ENCODE measurements around the gene ABCA13. TPM values are rescaled to one million over a fixed set of nuclear protein-coding genes. Genes with fewer than 3 reads are reported as not detected.
A peak's percentile ranks its signal among the peaks of the same experiment; 100 is the strongest.
"Not testable (repeated sequence)": the region's sequence is repeated elsewhere in the genome, so short reads cannot be mapped to it uniquely, and the experiment has no call there.

The ABCA13 gene, protein sequence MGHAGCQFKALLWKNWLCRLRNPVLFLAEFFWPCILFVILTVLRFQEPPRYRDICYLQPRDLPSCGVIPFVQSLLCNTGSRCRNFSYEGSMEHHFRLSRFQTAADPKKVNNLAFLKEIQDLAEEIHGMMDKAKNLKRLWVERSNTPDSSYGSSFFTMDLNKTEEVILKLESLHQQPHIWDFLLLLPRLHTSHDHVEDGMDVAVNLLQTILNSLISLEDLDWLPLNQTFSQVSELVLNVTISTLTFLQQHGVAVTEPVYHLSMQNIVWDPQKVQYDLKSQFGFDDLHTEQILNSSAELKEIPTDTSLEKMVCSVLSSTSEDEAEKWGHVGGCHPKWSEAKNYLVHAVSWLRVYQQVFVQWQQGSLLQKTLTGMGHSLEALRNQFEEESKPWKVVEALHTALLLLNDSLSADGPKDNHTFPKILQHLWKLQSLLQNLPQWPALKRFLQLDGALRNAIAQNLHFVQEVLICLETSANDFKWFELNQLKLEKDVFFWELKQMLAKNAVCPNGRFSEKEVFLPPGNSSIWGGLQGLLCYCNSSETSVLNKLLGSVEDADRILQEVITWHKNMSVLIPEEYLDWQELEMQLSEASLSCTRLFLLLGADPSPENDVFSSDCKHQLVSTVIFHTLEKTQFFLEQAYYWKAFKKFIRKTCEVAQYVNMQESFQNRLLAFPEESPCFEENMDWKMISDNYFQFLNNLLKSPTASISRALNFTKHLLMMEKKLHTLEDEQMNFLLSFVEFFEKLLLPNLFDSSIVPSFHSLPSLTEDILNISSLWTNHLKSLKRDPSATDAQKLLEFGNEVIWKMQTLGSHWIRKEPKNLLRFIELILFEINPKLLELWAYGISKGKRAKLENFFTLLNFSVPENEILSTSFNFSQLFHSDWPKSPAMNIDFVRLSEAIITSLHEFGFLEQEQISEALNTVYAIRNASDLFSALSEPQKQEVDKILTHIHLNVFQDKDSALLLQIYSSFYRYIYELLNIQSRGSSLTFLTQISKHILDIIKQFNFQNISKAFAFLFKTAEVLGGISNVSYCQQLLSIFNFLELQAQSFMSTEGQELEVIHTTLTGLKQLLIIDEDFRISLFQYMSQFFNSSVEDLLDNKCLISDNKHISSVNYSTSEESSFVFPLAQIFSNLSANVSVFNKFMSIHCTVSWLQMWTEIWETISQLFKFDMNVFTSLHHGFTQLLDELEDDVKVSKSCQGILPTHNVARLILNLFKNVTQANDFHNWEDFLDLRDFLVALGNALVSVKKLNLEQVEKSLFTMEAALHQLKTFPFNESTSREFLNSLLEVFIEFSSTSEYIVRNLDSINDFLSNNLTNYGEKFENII (N-terminal part only)
- 0.10 and 0.48 TPM in 2 replicates for total RNA-seq (2014; rRNA removed; shearing (Covaris generic))

DNA sequence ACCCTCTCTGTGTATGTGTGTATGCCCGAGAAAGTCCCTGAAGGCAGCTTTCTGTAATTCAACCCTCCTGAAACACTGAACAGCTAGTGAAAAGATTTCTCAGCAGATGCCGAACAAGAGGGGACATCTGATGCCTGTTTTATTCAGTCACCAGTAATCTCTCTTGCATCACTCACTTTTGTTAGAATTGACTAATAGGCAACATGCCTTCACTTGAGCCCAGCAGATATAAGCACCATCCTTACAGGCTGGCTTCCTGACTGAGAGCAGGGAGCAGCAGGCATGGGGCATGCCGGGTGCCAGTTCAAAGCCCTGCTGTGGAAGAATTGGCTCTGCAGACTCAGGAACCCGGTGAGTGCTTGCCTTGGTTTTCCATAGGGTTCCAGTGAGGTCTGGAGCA lies at the start of gene ABCA13:
ABCA13 (plus strand) TSS at position 257 of the 400 bp plus-strand sequence; CDS start at position 283, 26 bp downstream.
- DNase-seq (ENCODE audit: low read depth): no peak

DNA sequence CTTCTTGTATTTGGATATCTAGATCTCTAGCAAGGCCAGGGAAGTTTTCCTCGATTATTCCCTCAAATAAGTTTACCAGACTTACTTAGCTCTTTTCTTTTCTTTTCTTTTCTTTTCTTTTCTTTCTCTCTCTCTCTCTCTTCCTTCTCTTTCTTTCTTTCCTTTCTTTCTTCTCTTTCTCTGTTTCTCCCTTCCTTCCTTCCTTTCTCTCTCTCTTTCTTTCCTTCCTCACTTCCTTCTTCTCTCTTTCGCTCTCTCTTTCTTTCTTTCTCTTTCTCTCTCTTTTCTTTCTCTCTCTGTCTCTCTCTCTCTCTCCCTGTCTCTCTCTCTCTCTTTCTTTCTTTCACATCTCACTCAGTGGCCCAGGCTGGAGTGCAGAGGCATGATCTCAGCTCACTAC lies 45.2 kb upstream of the ABCA13 start:
- DNase-seq (ENCODE audit: low read depth): no peak

DNA sequence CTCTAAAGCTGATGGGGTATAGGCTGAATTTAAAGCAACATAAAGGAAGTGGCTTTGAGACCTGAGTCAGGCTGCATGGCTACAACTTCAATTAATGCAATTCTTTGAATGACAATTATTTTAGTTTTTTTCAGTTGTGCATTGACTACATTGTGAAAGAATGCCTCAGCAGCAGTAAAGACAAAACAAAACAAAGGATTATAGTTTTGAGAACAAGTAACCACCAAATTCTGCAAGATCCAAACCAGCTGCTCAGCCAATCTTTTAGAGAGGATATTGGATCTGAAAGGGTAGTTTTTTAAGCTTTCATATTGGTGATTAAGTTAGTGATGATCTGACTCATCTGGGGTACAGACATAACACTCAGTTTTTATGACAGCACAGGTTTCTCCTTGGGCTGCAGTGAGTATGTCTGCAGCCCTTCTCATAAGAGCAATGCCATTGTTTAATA lies 40.6 kb upstream of the ABCA13 start:
- no peak for DNase-seq (ENCODE audit: low read depth)

DNA sequence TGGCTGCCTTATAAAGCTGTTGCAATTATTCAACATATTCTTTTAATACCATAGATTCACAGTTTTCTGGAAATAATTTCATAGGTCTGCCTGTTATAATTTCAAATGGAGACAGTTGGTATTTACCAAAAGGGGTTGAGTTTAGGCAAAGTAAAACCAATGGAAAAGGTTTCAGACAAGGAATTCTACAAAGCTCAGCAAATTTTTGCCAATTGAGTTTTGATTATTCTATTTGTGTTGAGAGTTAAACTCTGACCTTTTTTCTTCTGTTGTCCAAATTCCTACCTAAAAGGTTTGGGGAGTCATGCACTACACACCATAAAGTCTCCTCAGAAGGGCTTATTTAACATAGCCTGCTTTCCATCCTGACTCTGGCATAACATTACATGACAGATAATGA lies 38.5 kb upstream of the ABCA13 start:
- no peak for DNase-seq (ENCODE audit: low read depth)

DNA sequence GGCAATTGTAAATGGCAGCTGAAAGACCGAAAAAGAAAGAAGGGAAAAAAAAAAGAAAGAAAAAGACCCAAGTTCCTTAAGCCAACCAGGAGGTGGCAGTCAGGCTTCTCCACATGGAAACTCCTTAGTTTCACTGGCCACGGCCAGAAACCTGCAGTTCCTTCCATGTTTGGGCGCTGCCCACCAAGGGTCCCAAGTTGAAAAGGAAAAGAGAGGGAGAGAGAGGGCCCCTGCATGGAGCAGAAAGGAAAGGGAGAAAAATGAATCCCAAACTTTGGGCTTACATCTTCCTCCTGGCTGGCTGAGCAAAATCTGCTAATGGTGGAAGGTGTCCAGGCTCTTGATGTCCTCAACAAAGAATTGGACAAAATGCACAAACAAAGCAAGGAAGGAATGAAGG lies 31.8 kb upstream of the ABCA13 start:
- DNase-seq (ENCODE audit: low read depth): peak; percentile 72

DNA sequence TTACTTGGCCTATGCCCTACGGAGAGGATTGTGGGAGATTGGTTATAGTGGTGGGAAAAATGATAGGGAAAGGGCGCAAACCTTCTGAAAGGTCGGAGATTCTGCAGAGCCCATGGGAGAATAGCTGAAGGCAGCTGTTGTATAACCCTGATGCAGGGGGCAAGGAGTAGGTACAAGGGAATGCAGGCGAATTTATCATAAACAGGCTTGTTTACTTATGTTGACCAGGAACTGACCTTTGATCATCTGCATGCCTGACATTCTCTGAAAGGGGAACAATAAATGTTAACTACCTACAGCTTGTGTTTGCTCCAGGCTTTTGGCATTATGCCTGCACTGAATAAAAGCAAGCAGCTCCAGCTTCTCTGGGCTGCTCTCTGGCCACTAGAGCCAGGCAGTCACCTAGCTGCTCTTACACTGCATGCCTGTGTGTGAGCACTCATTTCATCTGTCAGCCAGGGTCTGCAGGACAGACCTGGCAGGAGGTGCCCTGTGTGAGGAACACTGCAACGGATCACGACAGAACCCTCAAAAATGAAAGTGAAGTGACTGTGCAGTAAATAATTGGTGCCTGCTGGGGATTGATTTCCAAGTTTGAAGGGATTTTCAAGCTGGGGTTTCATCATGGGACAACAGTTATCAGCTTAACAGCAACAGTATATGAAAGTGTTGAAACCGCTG lies 31.1 kb upstream of the ABCA13 start:
- DNase-seq (ENCODE audit: low read depth): peak; percentile 65

DNA sequence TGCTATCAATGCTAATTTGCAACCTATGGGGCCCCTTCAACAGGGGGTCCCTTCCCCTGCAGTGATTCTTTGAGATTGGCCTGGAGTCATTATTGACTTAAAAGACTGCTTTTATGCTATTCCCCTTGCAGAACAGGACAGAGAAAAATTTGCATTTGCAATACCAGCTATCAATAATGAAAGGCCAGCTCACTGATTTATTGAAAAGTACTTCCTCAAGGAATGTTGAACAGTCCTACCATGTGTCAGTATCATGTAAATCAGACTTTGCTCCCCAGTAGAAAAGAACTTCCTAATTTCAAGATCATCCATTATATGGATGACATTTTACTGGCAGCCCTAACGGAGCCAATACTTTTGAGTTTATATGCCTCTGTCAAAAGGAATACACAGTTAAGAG lies 29.7 kb upstream of the ABCA13 start:
- DNase-seq (ENCODE audit: low read depth): no peak

DNA sequence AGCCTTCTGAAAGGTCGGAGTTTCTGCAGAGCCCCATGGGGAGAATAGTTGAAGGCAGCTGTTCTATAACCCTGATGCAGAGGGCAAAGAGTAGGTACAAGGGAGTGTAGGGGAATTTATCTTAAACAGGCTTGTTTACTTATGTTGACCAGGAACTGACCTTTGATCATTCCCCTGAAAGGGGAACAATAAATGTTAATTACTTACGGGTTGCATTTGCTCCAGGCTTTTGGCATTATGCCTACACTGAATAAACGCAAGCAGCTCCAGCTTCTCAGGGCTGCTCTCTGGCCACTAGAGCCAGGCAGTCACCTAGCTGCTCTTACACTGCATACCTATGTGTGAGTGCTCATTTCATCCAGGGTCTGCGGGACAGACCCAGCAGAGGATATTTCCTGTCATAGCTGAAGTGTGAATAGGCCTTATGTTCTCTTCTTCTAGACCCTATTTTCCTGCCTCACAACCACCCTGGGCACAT lies 26.9 kb upstream of the ABCA13 start:
- peak; percentile 25 for DNase-seq (ENCODE audit: low read depth)

DNA sequence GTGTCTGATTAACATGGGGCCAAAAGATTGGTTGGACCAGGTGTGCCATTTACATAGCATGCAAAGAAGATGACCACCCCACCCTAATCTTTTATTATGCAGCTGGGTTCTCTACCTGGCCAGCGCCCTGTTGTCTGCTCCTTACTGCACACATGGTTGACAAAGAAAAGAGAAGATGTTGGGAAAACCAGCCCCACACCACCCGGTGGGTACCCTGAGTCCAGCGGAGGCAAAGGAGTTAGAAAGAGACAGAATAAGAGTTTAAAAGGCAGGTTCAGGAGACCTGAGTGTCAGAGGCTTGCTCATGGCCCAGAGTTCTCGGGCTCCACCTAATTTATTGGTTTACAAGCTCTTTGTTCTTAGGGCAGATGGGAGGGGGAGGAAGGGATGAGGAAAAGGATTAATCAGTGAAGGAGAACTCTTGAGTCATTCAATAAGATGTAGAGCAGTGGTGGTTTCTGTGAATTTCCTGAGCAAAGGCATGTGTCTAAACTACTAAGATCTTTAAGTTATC lies 24.1 kb upstream of the ABCA13 start:
- no peak for DNase-seq (ENCODE audit: low read depth)

DNA sequence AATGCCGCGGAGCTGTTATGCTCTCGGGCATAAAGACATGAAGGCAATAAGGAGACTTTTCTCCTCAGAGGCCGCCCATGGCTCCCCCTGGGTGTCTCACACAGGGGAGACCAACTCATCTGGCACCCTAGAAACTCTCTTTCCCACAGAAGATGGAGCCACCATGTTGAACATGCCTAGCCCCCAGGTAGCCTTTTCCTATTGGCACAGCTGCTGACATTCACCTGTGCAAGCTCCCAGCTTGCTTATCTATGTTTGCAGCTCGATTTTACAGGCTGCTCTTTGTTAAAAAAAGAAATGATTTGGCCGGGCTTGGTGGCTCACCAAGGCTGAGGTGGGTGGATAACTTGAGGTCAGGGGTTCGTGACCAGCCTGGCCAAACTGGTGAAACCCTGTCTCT lies 23.6 kb upstream of the ABCA13 start:
- DNase-seq (ENCODE audit: low read depth): not testable (repeated sequence)

DNA sequence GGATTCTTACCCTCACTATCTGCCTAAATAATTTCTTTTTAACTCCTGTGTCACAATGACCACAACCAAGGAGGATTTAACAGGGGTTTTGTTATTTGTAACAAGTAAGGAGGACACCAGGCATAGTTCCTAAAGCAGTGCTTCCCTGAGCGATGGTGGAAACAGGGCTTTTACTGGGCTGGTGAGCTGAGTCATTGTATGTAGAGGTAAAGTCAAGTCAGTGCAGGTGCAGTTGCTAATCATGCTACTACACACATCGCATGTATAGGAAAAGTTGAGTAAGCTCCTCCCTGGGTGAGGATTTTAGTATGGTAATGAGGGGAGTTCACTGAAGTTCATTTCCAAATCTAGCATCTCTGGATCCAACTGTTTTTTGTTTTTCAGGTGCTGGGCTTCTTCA lies 22.9 kb upstream of the ABCA13 start:
- DNase-seq (ENCODE audit: low read depth): no peak

DNA sequence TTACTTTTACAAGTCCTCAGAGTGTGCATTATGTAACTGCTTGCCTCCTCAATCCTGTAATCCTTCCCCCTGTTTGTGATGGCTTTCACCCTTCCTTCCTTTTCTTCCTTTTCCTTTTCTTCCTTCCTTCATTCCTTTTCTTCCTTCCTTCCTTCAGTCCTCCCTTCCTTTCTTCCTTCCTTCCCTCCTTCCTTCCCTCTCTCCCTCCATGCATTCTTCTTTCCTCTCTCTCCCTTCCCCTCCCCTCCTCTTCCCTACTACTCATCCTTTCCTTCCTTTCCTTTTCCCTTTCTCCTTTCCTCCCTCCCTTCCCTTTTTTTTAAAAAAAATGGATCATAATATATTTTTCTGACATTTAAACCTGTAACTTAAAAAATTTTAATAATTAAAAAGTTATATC lies 22.2 kb upstream of the ABCA13 start:
- no peak for DNase-seq (ENCODE audit: low read depth)

DNA sequence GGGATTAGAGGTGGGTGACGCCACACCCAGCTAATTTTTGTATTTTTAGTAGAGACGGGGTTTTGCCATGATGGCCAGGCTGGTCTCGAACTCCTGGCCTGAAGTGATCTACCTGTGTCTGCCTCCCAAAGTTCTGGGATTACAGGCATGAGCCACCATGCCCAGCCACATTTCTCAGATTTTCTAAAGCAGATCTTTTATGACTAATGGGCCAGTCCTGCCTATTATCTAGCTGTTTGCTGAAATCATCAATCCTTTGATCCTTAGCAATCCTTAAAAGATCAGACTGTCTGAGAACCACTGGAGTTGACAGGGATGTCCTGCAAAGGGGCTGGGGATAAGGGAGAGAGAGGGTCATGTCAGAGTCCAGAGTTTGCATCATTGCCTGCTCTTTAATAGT lies 21.2 kb upstream of the ABCA13 start:
- DNase-seq (ENCODE audit: low read depth): no peak

DNA sequence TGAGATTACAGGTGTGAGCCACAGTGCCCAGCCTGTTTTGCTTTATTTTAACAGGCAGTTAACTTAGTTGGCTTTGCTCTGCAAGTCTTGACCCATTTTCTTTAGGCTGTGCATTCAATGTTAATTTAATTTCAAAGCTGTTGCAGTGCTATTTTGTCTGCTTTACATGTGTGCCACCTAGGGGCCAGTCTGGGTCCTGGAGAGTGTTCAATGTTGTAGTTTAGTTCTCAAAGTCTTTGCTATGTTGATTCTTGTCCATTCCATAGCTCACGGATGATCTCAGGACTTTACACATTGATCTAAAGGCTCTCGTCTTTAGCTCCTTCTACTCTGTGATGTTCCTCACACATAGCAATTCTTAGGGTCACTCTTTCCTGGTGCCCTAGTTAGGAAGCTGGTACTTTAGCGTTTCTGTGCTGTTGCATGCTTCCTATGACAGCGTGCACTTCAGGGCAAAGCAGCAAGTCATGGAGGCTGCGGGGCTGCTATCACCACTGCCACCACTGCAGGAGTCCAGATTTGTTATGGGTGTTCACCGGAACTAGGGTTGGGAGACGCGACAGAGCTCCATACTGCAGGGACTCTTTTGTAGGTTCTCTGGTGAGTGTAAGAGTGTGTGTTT lies 16.4 kb upstream of the ABCA13 start:
- peak; percentile 60 for DNase-seq (ENCODE audit: low read depth)

DNA sequence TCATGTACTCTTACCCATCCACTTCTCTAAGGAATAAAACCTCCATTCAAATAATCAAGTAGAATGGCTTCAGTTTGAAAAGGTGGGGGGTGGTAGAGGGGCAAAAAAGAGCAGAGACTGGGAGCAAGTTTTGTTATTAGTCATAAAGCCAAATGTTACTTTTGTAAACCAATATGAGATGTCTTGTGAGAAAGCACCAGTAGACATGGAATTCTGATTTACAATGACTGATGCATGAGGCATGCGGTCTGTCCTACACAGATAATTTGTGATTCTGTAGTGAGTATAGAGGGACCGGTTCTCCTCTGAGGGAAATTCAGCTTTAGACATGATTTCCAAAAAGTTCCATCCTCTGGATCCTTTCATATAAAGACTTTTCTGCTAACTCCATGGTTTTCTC lies 12.9 kb upstream of the ABCA13 start:
- peak; percentile 42 for DNase-seq (ENCODE audit: low read depth)

DNA sequence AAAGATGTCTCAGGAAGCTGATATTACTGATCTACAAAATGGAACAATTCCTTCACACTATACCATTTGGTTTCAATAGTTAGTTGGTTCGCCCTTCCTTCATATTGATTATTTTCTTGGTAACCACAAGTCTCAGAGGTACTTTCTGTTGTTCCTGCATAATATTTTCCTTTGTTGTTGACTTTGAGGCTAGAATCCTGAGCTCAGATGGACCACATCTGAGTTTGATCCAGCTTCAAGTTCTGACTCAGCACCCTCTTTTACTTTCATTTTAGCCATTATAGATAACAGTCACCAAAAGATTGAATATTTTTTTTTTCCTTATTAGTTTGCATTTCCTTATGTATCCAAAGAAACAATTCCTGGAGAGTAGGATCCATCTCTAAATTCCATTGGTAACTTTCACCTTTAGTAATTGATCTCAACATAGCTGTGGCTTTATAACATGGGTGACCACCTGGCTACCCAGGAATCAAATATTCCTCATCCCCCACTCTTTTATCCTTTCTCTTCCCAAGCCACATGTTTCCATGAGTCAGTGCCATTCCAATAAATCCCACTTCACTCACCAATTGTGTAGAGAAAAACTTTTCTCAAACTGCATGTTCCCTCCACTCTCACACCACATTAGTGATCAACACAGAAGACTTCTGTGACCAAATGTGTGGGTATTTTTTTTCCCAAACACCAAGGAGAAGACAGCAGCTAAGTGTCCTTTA lies 9.7 kb upstream of the ABCA13 start:
- DNase-seq (ENCODE audit: low read depth): peak; percentile 51

DNA sequence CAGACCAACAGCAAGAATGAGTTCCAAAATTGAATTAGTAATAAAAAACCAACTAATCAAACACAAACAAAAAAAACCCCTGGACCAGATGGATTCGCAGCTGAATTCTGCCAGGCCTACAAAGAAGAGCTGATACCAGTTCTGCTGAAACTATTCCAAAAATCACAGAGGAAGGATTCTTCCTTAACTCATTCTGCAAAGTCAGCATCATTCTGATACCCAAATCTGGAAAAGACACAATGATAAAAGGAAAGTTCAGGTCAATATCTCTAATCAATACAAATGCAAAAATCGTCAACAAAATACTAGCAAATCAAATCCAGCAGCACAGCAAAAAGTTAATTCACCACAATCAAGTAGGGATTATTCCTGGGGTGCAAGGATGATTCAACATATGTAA lies 6.1 kb upstream of the ABCA13 start:
- no peak for DNase-seq (ENCODE audit: low read depth)

DNA sequence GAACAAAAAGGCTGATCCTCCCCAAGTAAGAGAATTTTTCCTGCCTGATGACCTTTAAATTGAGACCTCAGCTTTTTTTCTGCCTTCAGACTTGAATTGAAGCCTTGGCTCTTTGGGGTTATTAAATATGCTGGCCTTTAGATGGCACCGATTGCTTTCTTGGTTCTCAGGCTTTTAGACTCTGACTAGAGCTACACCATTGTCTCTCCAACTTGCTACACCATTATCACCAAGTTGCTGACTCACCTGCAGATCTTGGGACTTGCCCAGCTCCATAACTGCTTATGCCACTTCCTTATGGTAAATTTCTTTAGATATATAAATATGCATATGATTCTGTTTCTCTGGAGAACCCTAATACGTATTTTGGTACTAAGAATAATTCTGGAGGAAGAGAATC lies 3.1 kb upstream of the ABCA13 start:
- DNase-seq (ENCODE audit: low read depth): peak; percentile 57

DNA sequence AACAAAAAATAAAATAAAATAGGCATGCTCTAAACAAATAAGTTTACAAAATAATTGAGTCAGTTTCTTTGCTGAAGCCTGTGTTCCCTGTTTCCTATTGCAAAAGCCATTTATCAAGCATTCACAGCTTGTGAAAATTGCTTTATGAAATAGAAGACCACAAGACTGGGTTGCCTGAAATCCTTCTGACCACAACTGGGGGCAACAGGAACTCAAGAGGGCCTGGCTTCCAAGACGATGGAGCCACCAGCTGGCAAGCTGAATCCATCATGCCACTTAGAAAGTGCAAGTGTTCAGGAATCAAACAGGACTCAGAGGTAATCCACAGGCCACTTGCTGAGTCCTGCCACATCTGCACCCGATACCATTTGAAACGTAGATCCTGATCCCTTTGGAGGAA lies 752 bp upstream of the ABCA13 start:
- DNase-seq (ENCODE audit: low read depth): no peak

DNA sequence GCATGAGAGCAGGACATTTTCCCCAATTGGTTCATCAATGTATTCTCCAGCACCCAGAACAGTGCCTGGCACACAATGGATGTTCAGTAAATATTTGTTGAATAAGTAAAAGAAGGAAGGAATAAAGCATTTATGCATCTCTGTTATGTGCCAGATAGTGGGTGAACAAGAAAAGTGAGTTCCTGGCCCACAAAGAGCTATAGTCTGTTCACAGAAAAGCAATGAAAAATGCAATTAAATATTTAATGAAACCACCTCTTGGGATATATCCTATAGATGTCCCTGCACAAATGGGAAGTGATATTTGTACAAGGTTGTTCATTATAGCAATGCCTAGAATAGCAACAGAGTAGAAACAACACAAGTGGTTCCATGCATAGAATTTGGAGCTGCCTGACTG lies 2.1 kb downstream of the ABCA13 start:
- DNase-seq (ENCODE audit: low read depth): no peak

Data from RPMI7951 (cell line).